ENCODE results near the gene ITIH1.

- TF ChIP-seq SIN3A (IDR thresholded peaks at IDR 0.05; ENCODE audit: borderline replicate concordance, insufficient read depth, low read length) (no peak), POLR2AphosphoS5 (IDR thresholded peaks at IDR 0.05; ENCODE audit: low read depth, low read length) (no peak), TAF1 (IDR thresholded peaks at IDR 0.05; ENCODE audit: borderline replicate concordance, insufficient read depth, low read length) (no peak), REST (IDR thresholded peaks at IDR 0.05; ENCODE audit: insufficient read depth in 1 of 2, low read depth in 2 of 2, low read length in 2 of 2) (no peak), FOXP2 (optimal IDR thresholded peaks at IDR 0.05; ENCODE audit: borderline replicate concordance, extremely low read depth, extremely low read length, insufficient read depth) (no peak)
These were observed 44.0 kb upstream of the ITIH1 start for GRCh38 chr3:52733256-52733891.
